HEK293T (cell line): ENCODE results near the gene RB1.

Experiments
- BHLHE40 ChIP-seq: fragments of 450-650 bp; IDR thresholded peaks from 2 replicates; pipeline ENCODE4 v1.6.1; 2016; ENCODE audit warnings: mild to moderate bottlenecking, moderate library complexity, borderline replicate concordance
- ELF4 ChIP-seq: fragments of 450-650 bp; IDR thresholded peaks from 2 replicates; pipeline ENCODE4 v1.6.1; 2017; ENCODE audit warnings: antibody characterized with exemption
- FOXA1 ChIP-seq: fragments of 450-650 bp; IDR thresholded peaks from 2 replicates; pipeline ENCODE4 v1.6.1; 2016; ENCODE audit warnings: mild to moderate bottlenecking
- FOXK2 ChIP-seq: fragments of 450-650 bp; IDR thresholded peaks from 2 replicates; pipeline ENCODE4 v1.6.1; 2016; ENCODE audit warnings: mild to moderate bottlenecking
- FOXM1 ChIP-seq: fragments of 450-650 bp; IDR thresholded peaks from 2 replicates; pipeline ENCODE4 v1.6.1; 2017; ENCODE audit warnings: mild to moderate bottlenecking, borderline replicate concordance
- HDGF ChIP-seq: fragments of 450-650 bp; IDR thresholded peaks from 2 replicates; pipeline ENCODE4 v1.6.1; 2017; ENCODE audit warnings: antibody characterized with exemption, borderline replicate concordance
- NFRKB ChIP-seq: fragments of 450-650 bp; IDR thresholded peaks from 2 replicates; pipeline ENCODE4 v1.6.1; 2016; ENCODE audit warnings: mild to moderate bottlenecking, moderate library complexity
- PKNOX1 ChIP-seq: fragments of 450-650 bp; IDR thresholded peaks from 2 replicates; pipeline ENCODE4 v1.6.1; 2016
- SP1 ChIP-seq: fragments of 450-650 bp; IDR thresholded peaks from 2 replicates; pipeline ENCODE4 v1.6.1; 2017
- SUZ12 ChIP-seq: fragments of 450-650 bp; IDR thresholded peaks from 2 replicates; pipeline ENCODE4 v1.6.1; 2016; ENCODE audit warnings: mild to moderate bottlenecking
- TARDBP ChIP-seq: fragments of 450-650 bp; IDR thresholded peaks from 2 replicates; pipeline ENCODE4 v1.6.1; 2016
- ZNF384 ChIP-seq: fragments of 450-650 bp; IDR thresholded peaks from 2 replicates; pipeline ENCODE4 v1.6.1; 2016

- TF ChIP-seq SP1 (no peak), FOXK2 (no peak), ELF4 (no peak), FOXM1 (no peak), ZNF384 (no peak), NFRKB (no peak), BHLHE40 (no peak), PKNOX1 (no peak), FOXA1 (no peak), HDGF (no peak), TARDBP (no peak), SUZ12 (no peak)
Observed at GRCh38 chr13:48294653-48295052, 8.9 kb upstream of the RB1 start.
